Adrenal gland (tissue), 5 donors: ENCODE data around the gene NCKAP5.

Experiments
- POLR2A ChIP-seq, 2 donors: fragments of 450-650 bp; IDR thresholded peaks; one replicate each; pipeline ENCODE4 v1.6.1; 2017; ENCODE audit warnings: antibody characterized with exemption in 2 of 2, mild to moderate bottlenecking in 2 of 2, moderate library complexity in 1 of 2
- TF ChIP-seq, protein P1 (sequence below), 6 experiments: fragments of 450-650 bp in 4 of 6; fragments of 200-600 bp in 2 of 6; sonication (generic) in 1 of 6; IDR thresholded peaks; 1 replicate in 5 of 6; 2 replicates in 1 of 6; pipeline versions ENCODE4 v1.5.1 to v1.8.0; 2016 to 2021; ENCODE audit warnings: antibody characterized with exemption in 6 of 6, mild to moderate bottlenecking in 2 of 6, moderate library complexity in 1 of 6
- donor health status: DM: no; HTN: no; CAD: no.

DNA sequence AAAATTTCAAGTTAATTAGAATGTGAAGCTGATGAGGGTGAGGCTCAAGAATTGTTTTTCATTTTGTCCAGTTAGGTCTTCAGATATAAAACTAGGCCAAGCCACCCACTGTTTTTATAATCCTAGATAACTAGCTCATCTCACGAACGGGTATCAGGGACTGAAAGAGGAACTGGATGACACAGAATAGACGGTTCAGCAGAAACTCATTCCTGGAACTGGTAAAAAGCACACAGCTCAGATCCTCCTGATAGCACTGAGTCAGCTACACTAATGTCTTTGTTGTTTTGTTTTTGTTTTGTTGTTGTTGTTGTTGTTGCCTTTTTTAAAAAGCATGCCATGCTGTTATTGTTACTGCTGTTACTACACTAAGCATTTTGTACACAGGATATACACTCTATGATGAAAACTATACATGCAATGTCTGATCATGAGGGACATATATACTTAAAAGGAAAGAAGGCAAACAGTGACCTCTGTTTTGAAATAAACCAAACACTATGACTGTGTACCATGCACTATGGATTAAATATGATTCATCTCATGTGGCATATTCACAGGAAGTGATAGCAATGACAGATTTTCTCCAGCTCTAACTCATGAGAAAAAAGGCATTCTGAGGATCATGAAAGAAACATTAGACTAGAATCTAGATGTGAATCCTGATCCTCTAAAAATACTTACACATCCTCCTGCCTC is 437.6 kb downstream of the NCKAP5 start:
- TF ChIP-seq POLR2A (IDR thresholded peaks at IDR 0.05): no peak
- TF ChIP-seq, protein P1, sequence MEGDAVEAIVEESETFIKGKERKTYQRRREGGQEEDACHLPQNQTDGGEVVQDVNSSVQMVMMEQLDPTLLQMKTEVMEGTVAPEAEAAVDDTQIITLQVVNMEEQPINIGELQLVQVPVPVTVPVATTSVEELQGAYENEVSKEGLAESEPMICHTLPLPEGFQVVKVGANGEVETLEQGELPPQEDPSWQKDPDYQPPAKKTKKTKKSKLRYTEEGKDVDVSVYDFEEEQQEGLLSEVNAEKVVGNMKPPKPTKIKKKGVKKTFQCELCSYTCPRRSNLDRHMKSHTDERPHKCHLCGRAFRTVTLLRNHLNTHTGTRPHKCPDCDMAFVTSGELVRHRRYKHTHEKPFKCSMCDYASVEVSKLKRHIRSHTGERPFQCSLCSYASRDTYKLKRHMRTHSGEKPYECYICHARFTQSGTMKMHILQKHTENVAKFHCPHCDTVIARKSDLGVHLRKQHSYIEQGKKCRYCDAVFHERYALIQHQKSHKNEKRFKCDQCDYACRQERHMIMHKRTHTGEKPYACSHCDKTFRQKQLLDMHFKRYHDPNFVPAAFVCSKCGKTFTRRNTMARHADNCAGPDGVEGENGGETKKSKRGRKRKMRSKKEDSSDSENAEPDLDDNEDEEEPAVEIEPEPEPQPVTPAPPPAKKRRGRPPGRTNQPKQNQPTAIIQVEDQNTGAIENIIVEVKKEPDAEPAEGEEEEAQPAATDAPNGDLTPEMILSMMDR (IDR thresholded peaks at IDR 0.05): no peak
